CD4-positive, alpha-beta T cell treated with Interleukin-17A for 1 hour (primary cell): ENCODE results near the gene OCEL1.
A peak's percentile ranks its signal among the peaks of the same experiment; 100 is the strongest.
"Not testable (repeated sequence)": the region's sequence is repeated elsewhere in the genome, so short reads cannot be mapped to it uniquely, and the experiment has no call there.

ENCODE experiments used
- DNase-seq: peaks from one replicate; pipeline ENCODE4 v3.0.0-alpha.2; 2020

OCEL1 gene, protein sequence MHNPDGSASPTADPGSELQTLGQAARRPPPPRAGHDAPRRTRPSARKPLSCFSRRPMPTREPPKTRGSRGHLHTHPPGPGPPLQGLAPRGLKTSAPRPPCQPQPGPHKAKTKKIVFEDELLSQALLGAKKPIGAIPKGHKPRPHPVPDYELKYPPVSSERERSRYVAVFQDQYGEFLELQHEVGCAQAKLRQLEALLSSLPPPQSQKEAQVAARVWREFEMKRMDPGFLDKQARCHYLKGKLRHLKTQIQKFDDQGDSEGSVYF

DNA sequence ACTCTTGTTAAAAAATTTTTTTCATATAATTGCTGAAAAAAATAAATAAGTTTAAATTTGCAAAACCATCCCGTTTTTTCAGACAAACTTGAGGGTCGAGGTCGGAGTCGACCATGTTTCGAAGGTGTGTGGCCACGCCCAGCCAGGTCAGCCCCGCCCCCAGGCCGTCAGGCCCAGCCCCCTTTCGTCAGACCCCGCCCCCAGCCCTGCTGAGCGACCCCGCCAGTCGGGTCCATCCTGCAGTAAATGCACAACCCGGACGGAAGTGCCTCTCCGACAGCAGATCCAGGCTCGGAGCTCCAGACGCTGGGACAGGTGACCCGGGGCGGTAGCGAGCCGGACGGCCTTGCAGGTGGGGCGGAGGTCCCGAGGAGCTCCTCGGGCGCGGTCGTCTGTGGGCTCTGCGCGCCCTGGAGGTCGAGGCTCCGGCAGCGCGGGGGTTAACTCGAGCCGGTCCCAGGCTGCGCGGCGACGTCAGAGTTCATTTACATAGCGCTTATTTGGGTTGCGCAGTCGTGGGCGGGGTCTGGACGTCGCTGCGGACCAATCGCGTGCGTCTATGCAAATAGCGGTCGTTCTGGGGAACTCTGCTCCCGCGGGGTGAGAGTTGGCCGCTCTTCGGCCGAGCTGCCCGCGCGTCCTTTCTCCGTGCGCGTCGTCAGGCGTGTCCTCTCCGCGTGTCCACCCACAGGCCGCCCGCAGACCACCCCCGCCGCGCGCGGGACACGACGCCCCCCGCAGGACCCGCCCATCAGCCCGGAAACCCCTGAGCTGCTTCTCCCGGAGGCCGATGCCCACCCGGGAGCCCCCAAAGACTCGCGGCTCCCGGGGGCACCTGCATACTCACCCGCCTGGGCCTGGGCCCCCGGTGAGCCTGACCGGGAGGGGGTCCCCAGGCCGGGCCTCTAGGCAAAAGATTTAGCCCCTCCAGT lies at the start of gene OCEL1:
Gene OCEL1 (plus strand): TSS at position 225 of the 932 bp plus-strand sequence. CDS start 22 bp downstream, at position 247.
- peak; percentile 97 for DNase-seq

DNA sequence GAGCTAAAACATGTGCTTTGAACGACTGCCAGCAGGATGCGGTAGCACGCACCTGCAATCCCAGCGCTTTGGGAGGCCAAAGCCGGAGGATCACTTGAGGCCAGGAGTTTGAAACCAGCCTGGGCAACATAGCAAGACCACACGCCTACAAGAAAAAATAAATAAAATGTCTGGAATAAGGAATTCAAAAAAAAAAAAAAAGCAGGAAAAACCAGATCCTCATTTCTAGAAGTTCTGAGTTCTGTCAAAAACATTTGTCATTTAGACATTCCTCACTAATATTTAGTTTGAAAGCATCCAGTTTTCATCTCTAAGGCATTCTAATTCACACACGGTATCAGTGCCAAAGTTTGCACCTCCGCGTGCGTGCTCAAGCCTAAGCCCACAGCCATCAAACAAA lies 47.7 kb upstream of the OCEL1 start:
- no peak for DNase-seq

DNA sequence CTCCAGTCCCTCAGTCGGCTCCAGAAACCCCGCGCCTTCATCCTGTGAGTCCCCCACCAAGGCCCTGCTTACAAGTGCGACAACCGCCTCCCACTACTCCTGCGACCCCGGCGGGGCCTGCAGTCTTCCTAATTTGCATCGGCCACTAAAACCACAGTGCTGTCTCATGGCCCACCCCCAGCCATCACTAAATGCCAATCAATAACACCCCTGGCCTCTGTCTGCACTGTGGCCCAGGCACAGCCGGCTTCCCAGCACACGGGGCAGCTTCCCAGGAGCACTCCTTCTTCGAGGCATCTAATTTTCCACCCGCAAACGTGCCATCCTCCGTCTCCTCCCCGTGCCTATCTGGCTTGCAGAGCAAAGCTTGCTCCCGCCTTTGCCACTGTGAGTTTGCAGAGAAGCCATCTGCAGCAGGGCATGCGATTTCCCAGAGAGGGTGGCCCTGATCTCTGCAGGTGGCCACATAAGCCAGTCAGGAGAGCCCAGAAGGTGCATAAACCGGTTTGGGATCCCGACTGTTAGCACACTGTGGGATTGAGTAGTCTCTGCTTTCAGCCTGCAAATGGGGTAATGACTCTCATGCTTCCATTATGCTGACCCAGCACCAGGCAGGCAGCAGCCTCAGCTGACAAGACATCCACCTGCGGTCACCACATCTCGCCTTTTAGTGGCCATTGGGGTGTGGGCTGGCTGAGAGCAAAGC lies 44.9 kb upstream of the OCEL1 start:
- DNase-seq = no peak

DNA sequence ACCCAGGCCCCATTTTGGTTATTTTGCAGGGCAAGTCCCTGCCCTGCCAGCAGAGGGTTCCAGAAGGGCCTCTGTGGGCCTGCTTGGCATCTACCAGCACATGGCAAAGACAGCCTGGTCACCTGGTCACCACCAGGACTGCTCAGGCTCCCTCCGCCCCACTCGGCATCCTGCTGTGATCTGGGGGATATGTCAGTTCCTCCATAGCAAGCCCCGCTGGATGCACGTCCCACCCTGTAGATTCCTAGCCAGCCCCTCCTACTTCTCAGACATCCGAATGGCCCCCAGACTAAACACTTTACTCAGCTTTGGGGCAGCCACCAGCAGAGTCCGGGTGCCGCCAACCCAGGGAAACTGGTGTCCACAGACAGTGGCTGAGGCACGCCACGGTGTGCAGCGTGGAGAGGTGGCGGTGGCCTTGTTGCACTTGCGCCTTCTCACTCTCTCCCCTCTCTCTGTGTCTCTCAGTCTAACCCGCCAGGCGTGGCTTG lies 42.7 kb upstream of the OCEL1 start:
- peak; percentile 25 for DNase-seq

DNA sequence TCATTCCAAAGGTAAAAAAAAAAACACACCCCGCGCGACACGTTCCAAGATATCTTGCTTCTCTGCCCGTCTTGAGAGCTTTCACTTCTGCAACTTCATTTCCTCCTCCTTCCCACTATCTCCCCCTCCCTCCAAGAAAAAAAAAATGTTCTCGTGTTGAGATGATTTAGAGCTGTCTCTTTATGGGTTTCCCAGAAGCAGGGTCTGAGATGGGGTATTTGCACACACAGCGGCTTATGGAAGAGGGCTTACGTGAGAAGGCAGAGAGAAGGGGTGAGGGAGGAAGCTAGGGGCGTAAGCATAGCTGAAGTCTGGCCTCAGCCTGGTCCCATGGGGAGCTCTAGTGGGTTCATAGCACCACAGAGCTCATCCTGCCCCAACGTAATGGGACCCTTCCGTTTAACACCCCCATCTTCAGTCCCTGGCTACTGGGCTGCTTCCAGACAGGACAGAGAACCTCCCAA lies 42.1 kb upstream of the OCEL1 start:
- DNase-seq = peak; percentile 31

DNA sequence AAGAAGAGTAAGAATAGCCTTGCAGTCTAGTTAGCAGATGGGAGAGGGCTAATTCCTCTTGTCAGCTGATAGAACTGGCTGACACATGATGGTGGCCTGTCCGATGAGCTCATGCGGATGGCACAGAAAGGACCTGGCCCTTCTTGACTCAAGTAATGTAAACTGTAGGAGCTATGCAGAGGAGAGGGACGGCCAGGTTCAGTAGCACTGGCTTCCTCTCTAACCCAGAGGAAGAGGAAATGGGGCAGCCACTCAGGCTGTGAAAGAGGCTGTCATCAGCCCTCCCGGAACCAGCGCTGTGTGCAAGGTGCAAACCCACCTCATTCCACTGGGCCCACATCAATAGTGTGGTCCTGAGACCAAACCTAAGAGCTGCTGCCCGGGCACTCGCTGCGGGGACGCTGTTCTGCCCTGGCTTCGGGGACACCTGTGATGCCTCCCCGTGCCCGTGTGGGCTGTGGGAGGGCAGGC lies 41.6 kb upstream of the OCEL1 start:
- DNase-seq = peak; percentile 69

DNA sequence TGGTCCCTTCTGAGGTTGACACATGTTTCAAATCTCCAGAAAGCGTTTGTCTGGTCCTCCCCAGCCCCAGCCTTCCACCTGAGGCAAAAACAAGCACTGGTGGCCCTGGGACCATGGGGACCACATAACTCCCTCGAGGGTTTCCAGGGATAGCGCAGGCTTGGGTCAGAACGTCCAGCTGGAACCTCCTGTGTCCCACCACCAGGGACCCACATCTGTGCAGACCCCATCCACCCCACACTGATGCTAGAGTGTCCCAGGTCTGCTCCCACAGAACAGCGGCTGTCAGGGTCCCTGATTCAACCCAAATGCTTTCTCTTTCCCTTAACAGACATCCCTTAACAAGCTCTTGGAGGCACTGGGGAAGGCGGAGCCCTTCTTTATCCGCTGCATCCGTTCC lies 40.4 kb upstream of the OCEL1 start:
- DNase-seq = no peak

DNA sequence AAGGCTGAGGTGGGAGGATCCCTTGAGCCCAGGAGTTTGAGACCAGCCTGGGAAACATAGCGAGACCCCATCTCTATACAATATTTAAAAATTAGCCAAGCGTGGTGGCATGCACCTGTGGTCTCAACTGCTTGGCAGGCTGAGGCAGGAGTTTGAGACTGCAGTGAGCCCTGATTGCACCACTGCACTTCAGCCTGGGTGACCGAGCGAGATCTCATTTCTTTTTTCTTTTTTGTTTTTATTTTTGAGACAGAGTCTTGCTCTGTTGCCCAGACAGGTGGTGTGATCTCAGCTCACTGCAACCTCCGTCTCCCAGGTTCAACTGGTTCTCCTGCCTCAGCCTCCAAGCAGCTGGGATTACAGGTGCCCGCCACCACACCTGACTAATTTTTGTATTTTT lies 34.3 kb upstream of the OCEL1 start:
- not testable (repeated sequence) for DNase-seq

DNA sequence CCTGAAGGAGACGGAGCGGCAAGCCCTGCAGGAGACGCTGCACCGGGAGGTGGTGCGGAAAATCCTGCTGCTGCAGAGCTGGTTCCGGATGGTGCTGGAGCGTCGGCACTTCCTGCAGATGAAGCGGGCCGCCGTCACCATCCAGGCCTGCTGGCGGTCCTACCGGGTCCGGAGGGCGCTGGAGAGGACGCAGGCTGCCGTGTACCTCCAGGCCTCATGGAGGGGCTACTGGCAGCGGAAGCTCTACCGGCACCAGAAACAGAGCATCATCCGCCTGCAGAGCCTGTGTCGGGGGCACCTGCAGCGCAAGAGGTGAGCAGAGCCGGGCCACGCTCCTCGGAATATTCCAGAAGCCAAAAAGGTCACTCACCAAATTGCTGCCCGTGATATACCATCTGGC lies 33.3 kb upstream of the OCEL1 start:
- no peak for DNase-seq

DNA sequence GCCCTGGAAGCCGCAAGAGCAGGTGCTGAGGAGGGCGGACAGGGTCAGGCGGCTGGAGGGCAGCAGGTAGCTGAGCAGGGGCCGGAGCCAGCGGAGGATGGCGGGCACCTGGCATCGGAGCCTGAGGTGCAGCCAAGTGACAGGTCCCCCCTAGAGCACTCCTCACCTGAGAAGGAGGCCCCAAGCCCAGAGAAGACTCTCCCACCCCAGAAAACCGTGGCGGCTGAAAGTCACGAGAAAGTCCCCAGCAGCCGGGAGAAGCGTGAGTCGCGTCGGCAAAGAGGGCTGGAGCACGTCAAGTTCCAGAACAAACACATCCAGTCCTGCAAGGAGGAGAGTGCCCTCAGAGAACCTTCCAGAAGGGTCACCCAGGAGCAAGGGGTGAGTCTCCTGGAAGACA lies 31.4 kb upstream of the OCEL1 start:
- no peak for DNase-seq

DNA sequence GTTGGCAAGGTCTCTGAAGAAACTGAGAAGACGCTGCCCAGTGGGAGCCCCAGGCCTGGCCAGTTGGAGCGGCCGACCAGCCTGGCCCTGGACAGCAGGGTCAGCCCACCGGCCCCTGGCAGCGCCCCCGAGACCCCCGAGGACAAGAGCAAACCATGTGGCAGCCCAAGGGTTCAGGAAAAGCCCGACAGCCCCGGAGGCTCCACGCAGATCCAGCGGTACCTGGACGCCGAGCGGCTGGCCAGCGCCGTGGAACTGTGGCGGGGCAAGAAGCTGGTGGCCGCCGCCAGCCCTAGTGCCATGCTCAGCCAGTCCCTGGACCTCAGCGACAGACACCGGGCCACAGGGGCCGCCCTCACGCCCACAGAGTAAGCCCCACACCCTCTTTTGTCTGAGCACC lies 30.9 kb upstream of the OCEL1 start:
- no peak for DNase-seq

DNA sequence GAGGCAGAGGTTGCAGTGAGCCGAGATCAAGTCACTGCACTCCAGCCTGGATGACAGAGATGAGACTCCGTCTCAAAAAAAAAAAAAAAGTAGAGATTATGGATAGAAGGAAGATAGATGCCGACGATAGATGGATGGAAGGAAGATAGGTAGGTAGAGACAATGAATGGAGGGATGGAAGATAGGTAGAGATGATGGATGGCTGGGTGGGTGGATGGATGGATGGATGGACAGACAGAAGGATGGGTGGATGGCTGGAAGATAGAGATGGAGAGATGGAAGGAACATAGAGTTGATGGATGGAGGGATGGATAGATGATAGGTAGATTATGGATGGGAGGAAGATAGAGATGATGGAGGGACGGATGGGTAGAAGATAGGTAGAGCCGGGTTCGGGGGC lies 29.4 kb upstream of the OCEL1 start:
- DNase-seq = no peak

DNA sequence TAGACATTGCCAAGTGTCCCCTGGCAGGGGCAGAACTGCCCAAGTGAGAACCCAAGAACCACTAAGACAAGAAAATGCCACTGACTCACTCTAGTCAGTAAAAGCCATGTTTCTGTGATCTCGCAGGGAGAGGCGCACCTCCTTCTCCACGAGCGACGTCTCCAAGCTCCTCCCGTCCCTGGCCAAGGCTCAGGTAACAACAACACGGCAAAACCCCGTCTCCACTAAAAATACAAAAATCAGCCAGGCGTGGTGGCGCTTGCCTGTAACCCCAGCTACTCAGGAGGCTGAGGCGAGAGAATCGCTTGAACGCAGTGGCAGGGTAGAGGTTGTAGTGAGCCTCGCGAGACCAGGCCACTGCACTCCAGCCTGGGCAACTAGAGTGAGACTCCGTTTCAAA lies 28.4 kb upstream of the OCEL1 start:
- no peak for DNase-seq

DNA sequence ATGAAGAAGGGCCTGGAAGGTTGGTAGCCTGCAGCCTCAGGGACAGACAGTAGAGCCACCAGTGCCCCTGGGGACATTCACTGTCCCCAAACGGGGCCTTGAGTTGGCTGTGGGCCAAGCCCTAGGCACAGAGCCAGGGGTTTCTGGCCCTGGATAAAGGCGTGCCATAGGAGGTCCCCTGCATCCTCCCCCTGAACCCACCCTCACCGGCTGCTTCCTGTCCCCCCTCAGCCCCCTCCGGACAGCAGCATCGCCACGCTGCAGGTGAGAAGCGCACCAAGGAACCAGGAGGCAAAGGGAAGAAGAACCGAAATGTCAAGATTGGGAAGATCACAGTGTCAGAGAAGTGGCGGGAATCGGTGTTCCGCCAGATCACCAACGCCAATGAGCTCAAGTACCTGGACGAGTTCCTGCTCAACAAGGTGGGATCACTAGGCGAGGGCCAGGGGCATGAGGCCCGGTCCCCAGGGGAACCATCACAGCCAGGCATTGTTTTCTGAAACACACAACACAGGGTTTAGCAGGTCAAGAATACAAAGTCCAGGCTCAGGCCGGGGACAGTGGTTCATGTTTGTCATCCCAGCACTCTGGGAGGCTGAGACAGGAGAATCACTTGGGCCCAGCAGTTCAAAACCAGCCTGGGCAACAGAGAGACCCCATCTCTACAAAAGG lies 25.5 kb upstream of the OCEL1 start:
- DNase-seq = no peak

DNA sequence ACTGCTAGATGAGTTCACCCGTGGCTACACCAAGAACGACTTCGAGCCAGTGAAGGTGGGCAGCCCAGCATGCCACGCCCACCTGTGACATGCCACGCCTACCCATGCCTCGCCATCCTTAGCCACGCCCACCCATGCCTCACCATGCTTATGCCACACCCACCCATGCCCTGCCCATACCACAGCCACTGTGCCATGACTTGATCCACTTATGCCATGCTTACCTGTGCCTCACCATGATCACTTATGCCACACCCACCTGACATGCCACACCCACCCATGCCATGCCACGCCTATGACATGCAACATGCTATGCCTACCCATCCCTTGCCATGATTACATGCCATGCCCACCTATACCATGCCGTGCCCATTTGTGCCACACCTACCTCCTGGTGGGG lies 23.8 kb upstream of the OCEL1 start:
- no peak for DNase-seq

DNA sequence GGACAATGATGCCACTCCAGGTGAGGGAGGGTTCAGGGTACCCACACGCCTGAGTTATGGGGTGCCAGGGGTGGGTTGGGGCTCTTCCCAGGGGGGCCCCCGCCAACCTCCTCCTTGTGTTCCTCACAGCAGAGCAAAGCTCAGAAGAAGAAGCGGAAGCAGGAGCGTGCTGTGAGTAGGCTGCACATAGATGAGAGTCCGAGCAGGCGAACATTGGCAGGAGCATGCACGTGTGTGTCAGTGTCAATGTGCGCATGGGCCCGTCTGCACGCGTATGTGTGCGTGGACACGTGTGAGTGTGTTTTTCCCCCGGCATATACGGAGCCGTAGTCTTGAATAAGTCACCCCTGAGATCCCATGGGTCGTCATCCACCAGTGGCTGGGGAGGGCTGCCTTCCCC lies 23.3 kb upstream of the OCEL1 start:
- no peak for DNase-seq

DNA sequence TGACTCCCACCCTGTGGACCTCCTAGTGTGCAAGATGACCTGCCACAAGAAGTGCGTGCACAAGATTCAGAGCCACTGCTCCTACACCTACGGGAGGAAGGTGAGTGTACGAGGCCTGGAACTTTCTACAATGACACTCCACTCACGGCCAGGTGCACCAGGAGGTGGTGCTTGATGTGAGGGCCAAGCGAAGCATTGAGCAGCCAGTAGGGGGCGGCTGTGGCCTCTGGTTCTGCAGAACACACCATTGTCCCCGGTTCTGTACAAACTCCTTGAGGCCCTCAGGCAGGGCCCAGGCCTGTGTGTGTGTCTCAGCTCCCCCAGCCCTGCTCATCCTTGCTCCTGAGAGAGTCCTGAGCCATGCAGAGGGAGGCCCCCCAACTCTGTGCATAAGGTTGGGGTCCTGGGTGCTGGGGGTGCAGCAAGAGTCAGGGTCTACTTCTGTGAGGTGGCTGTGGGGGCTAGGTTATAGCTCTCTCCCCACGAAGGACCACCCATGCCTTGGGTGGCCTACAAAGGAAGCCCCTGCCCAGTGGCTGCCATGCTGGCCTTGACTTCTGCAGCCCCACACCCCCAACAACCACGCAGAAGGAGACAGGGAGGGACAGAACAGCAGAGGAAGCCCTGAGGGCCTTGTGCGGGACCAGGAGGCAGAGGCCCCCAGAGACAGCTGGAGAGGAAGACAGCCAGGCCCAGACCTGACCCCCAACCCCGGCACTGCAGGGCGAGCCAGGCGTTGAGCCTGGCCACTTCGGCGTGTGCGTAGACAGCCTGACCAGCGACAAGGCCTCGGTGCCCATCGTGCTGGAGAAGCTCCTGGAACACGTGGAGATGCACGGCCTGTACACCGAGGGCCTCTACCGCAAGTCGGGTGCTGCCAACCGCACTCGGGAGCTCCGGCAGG lies 20.5 kb upstream of the OCEL1 start:
- DNase-seq = peak; percentile 70

DNA sequence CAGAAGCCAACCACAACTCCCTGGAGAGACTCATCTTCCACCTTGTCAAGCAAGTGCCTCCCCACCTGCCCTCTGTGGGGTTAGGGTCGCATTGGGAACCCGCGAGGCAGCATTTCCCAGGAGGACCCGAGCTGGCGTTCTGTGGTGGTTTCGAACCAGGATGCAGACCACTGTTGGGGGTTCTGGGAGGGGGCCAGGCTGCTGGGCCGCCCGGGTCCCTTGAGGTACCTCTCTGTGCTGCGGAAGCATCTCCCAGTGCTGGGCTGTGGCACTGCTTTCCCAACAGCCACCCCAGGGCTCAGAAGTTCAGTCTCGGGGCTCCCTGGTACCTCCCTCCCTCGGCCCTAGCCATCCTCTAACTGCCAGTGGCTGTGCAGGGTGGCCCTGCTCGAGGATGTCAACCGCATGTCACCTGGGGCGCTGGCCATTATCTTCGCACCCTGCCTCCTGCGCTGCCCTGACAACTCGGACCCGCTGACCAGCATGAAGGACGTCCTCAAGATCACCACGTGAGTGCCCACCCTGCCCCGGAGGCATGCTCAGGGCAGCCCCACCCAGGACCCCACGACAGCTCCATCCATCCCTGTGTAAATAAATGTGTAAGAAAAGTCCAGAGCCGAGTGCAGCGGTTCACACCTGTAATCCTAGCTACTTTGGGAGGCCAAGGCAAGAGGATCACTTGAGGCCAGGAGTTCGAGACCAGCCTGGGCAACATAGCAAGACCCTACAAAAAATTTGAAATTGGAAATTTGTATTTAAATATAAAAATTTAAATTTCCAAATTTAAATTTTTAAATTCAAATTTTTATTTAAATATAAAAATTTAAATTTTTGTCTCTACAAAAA lies 19.1 kb upstream of the OCEL1 start:
- DNase-seq = no peak

DNA sequence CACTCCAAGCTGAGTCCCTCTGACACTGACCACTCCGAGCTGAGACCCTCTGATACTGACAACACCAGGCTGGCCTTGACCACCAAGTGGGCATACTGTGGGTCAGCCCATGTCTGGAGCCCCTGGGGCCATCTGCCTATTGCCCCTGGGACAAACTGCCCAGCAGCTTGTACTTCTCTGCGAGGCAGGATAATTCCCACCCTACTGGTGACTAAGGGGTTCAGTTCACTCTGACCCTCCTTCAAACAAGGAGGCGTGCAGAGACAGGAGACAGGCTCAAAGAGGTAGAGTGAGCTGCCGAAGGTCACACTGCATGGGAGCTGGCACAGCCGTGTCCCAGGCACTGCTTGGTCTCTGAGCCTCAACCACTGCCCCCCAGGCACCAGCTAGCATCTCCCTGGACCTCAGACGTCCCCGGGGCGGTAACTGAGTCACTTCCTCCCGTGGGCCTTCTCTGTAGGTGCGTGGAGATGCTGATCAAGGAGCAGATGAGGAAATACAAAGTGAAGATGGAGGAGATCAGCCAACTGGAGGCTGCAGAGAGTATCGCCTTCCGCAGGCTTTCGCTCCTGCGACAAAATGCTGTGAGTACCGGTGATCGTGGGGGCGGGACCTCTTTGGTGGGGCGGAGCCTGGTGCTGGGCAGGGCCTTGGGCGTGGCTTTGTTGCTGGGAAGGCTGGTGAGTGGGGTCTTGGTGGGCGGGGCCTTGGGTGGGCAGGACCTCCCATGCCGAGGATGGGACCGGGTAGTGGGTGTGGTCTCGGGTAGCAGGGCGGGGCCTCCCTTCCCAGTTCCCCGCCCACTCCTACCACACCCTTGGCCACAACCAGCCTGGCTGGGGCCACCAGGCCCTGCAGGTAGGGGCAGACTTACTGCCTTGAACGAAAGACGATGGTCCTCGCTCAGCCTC lies 16.6 kb upstream of the OCEL1 start:
- DNase-seq = peak; percentile 51
